Esophagus squamous epithelium (tissue), 4 donors: ENCODE results near the gene NID2.

ENCODE experiments used
- CTCF ChIP-seq, 6 experiments: fragments of 450-650 bp in 4 of 6; fragments of 200-600 bp in 2 of 6; sonication (generic) in 2 of 6; IDR thresholded peaks; one replicate each; pipeline ENCODE4 v1.5.1; 2016 to 2019; ENCODE audit warnings: antibody characterized with exemption in 6 of 6, mild to moderate bottlenecking in 4 of 6, moderate library complexity in 4 of 6
- POLR2A ChIP-seq, 4 donors: fragments of 450-650 bp; IDR thresholded peaks; one replicate each; pipeline ENCODE4 v1.6.1; 2017; ENCODE audit warnings: antibody characterized with exemption in 4 of 4, mild to moderate bottlenecking in 4 of 4, moderate library complexity in 3 of 4

- no peak for TF ChIP-seq CTCF (IDR thresholded peaks at IDR 0.05)
- TF ChIP-seq POLR2A (IDR thresholded peaks at IDR 0.05): no peak
Measured at GRCh38 chr14:52091928-52092327, 23.1 kb upstream of the NID2 start.
